ENCODE results near the gene PLA2G2F.

GRCh38 chr1:20141466-20141865 is 2.3 kb downstream of the PLA2G2F start:
- no peak for TF ChIP-seq CTCF (IDR thresholded peaks at IDR 0.05; ENCODE audit: insufficient read depth, low read length, poor library complexity, severe bottlenecking)
- no peak for TF ChIP-seq EZH2phosphoT487 (conservative IDR thresholded peaks at IDR 0.05; ENCODE audit: low read length)
